Lower leg skin (tissue), 4 donors: ENCODE measurements around the gene POLQ. TPM values are rescaled to one million over a fixed set of nuclear protein-coding genes. Genes with fewer than 3 reads are reported as not detected.

Source experiments
- DNase-seq, 2 donors: peaks; one replicate each; pipeline ENCODE4 v3.0.0-alpha.2; 2019; ENCODE audit warnings: low spot score in 2 of 2
- H3K4me3 ChIP-seq: fragments of 200-600 bp; sonication (generic); 2 replicates; pipeline ENCODE4 v1.5.1; 2017; ENCODE audit warnings: mild to moderate bottlenecking, low read depth; ENCODE audit not compliant: poor library complexity, severe bottlenecking
- CTCF ChIP-seq, 3 donors: fragments of 450-650 bp; IDR thresholded peaks; one replicate each; pipeline ENCODE4 v1.5.1; 2016; ENCODE audit warnings: antibody characterized with exemption in 3 of 3, mild to moderate bottlenecking in 3 of 3, moderate library complexity in 2 of 3
- POLR2A ChIP-seq, 2 donors: fragments of 450-650 bp; IDR thresholded peaks; one replicate each; pipeline ENCODE4 v1.6.1; 2016 to 2017; ENCODE audit warnings: antibody characterized with exemption in 2 of 2, mild to moderate bottlenecking in 1 of 2, moderate library complexity in 1 of 2
- WGBS, 2 donors: methylation state at CpG; one replicate each; pipeline ENCODE4 v1.1.5; 2018; 5-methylcytosine and 5-hydroxymethylcytosine counted together
- intact Hi-C: fragments of 100-400 bp; cut with DNase I; formaldehyde crosslinking; loops from one replicate; pipeline ENCODE4 v1.15.0; 2023; ENCODE audit warnings: low total_unique reads
- total RNA-seq, 4 donors: library from RNA; depleted of rRNA; stranded (reverse); fragments of >200 nt; gene quantifications; one replicate each; pipeline ENCODE4 v1.1.0, GENCODE V29; 2016

POLQ gene
- total RNA-seq, 4 donors from 2014 or later: 0.42 to 0.91 (median 0.54) TPM

GRCh38 chr3:121431726-121432517, 113.9 kb downstream of the POLQ start:
- no peak for DNase-seq
- WGBS, 2 donors: 53 to 58% methylated on average over 5 of the region's 5 CpGs
- no peak for TF ChIP-seq POLR2A (IDR thresholded peaks at IDR 0.05)
- no peak for TF ChIP-seq CTCF (IDR thresholded peaks at IDR 0.05)
- no peak overlapping the region for H3K4me3 ChIP-seq
- intact Hi-C loops: no loop called here

GRCh38 chr3:121430664-121431215, 115.0 kb downstream of the POLQ start:
- DNase-seq: no peak
- intact Hi-C loops: no loop called here
- H3K4me3 ChIP-seq: no peak overlapping the region
- TF ChIP-seq POLR2A (IDR thresholded peaks at IDR 0.05): no peak
- TF ChIP-seq CTCF (IDR thresholded peaks at IDR 0.05): no peak

- TF ChIP-seq POLR2A (IDR thresholded peaks at IDR 0.05): no peak
- TF ChIP-seq CTCF (IDR thresholded peaks at IDR 0.05): no peak
- DNase-seq: no peak
These were observed 121.2 kb downstream of the POLQ start for GRCh38 chr3:121424549-121424948.

GRCh38 chr3:121418182-121418581, 127.6 kb downstream of the POLQ start:
- intact Hi-C loops: no loop called here
- no peak for TF ChIP-seq CTCF (IDR thresholded peaks at IDR 0.05)
- WGBS, 2 donors: 89 to 90% methylated on average over 6 of the region's 6 CpGs
- DNase-seq: no peak
- no peak overlapping the region for H3K4me3 ChIP-seq

More at GRCh38 chr3:121424549-121424948, 121.2 kb downstream of the POLQ start:
- intact Hi-C loops: no loop called here
- no peak overlapping the region for H3K4me3 ChIP-seq

- DNase-seq: no peak
- TF ChIP-seq CTCF (IDR thresholded peaks at IDR 0.05): no peak
- TF ChIP-seq POLR2A (IDR thresholded peaks at IDR 0.05): no peak
- WGBS, 2 donors: 72 to 81% methylated on average over 2 of the region's 2 CpGs
- no peak overlapping the region for H3K4me3 ChIP-seq
- intact Hi-C loops: no loop called here
These were observed 130.9 kb downstream of the POLQ start for GRCh38 chr3:121414924-121415323.
